NK-92 (cell line): ENCODE results near the gene SART3.
"Not testable (repeated sequence)": the region's sequence is repeated elsewhere in the genome, so short reads cannot be mapped to it uniquely, and the experiment has no call there.

Source experiments
- DNase-seq: peaks from one replicate; lab custom pipeline; 2025; ENCODE audit not compliant: unreplicated experiment; lab: John Stamatoyannopoulos, UW

SART3 gene

DNA sequence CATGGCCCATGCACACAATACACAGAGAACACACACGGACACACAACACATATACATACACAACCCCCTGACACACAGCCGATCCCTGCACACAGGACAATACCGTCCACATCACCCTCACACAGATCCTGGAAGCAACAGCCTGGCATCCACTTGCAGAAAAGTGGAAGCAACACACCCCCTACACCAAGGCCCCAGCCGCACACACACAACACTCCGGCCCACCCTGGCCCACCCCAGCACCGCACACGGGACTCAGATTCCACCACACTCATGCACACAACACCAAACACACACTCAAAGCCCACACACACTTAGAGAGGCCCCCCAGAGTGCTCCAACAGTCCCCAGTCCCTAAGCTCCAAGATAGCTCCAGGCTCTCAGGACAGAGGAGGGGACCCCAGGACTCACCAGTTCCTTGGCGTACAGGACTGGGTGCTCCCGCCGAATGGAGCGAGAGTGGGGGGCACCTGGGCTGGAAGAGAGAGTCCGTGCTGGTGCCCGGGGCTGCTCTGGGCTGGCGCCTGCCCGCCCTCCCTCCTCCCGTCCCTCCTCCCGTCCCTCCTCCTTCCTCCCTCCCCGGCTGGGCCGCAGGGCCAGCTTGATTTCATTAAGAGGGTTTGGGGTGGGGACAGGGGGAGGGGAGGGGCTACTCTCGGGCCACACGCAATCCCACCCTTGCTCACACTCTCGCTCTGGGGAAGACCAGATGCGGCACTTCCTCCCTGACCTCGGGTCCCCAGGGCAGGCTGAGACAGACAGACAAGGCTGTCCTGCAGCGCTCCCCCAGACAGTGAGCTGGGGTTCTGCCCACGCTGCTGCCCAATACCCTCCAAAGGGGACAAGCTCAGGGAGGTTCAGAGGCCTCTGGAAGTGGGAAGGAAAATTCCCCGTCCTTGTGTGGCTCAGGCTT lies 36.8 kb upstream of the SART3 start, which contains the start of gene TMEM119:
TMEM119 (minus strand) TSS at position 526 of the 913 bp plus-strand sequence. CDS start 5,701 bp downstream, outside the sequence.
- DNase-seq = no peak

DNA sequence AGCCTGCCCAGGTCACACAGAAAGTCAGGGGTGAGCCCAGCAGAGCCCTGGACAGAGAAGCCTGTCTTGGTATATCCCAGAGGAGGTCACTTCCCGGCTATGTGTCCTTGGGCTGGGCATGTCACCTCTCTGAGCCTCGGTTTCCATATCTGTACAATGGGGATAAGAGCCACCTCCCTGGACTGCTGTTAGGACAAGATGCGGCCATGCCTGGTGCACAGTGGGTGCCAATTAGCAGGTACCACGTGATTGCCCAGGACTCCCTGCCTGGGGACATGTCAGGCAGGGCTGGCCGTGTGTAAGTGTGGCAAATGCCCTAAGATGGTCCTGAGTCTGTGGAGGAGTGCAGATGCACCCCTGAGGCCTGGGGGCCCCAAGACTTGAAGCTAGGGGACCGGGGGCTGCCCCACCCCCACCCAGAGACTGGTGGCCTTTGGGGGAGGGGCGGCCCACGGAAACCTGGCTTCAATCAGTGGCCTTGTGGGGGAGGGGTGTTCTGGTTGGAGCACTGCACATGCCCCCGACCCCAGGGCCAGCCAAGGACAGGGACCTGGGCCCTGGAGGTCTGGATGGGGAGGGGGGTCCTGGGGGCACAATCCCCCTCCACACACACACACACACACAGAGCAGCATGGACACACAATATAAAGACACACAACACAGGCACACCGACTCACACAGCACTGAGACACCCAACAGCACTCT lies 36.0 kb upstream of the SART3 start:
- DNase-seq = no peak

DNA sequence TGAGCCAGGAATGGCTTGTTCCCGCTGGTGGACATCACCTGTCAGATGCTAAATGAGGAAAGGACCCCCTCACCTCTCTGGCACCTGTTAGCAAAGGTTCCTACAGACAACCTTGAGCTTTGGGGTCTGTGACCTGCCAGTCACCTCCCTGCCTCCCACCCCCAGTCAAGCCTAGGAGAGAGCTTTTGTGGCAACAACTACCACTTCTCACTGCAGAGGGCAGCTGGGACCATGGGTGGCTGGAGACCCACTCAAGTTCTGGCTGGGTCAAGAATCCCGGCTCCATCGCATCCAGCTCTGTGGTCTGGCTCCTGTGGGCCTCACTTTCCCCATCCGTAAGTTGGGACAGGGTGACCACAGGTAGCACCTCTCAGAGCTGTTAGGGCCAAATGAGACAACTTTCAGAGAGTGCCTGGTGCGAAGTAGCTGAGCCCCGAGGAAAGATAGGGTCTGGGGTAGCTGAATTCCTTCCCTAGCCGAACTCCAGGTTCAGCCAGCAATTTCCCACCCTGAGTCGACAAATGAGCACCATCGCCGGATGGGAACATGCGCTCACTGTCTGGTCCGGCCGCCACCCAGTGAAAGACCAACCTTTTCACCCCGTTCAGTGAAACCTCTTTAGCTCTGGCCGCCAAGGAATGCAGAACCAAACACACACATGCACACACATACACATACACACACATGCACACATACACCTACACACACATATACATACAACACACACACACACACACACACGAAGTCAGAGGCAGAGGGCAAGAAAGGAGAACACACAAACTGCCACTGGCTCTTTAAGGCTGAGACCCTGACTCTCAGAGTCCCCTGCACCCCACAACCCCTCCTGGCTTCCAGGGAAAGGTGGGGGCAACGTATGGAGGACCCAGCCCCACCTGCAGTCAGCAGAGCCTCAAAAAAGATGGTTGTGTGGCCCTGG lies 35.0 kb upstream of the SART3 start:
- DNase-seq = no peak

DNA sequence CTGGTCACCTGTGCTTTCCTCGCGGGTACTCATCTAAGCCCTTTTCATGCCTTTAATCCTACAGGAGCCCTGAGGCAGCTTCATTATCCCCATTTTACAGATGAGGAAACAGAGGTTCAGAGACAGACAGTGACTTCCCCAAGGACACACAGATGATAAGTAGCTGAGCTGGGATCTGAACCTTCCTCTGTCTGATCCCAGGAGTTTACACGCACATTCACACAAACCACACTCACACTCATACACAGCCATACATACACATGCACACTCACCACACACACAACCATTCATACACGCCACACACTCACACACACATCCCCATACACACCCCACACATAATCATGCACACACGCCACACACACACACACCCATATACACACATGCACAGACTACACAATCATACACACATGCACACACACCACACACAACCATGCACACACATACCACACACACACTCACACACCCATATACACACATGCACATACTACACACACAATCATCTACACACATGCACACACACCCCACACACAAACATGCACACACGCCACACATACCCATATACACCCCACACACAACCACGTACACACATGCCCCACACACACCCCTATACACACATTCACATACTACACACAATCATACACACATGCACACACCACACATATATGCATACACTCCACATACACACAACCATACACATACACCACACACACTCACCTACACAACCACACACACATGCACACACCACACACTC lies 34.2 kb upstream of the SART3 start:
- DNase-seq = no peak

DNA sequence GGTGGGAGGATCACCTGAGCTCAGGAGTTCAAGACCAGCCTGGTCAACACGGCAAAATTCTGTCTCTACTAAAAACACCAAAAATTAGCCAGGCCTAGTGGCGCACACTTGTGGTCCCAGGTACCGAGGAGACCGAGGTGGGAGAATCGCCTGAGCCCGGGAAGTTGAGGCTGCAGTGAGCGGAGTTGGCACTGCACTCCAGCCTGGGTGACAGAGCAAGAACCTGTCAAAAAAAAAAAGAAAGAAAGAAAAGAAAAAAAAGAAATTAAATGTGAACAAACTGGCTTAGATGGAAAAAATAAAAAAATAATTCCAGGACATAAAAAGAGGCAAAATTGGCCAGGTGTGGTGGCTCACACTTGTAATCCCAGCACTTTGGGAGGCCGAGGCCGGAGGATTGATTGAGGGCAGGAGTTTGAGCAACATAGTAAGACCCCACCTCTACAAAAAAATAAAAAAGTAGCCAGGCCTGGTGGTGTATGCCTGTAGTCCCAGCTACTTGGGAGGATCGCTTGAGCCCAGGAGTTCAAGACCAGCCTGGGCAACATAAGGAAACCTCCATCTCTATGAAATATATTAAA lies 33.4 kb upstream of the SART3 start:
- DNase-seq = no peak

DNA sequence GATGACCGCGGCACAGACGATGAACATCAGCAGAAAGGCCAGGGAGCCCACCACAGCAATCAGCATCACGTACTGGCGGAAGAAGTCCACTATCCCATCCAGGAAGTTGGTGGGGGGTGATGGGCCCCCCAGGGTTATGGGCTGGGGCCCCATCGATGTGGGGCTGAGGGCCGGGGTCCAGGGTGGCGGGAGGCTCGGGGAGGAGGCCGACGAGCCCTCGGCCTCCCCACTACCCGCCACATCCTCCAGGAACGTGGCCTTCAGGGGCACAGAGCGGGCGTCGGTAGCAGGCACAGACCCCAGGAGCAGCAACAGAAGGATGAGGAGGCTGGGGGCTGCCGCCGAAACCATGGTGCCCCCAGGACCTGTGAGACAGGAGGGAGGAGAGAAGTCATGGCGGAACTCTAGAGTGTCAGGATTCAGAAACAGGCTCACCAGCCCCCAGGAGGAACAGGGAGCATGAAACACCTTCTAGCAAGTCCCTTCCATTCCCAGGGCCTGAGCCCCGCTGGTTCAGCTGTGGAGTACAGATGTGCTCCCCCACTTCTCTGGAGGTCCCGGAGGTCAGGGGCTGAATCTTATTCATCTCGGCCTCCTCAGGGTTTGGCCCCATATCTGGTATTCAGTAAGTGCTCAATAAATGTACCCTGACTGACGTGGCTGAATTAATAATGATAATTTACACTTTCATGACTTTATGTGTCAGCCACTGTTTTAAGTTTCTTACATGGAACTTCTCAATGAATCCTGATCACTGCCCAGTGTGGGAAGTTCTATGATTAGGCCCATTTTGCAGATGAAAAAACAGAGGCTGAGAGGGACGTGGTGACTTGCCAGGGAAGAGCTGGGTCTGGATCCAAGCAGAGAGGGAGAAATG lies 31.3 kb upstream of the SART3 start:
- no peak for DNase-seq

DNA sequence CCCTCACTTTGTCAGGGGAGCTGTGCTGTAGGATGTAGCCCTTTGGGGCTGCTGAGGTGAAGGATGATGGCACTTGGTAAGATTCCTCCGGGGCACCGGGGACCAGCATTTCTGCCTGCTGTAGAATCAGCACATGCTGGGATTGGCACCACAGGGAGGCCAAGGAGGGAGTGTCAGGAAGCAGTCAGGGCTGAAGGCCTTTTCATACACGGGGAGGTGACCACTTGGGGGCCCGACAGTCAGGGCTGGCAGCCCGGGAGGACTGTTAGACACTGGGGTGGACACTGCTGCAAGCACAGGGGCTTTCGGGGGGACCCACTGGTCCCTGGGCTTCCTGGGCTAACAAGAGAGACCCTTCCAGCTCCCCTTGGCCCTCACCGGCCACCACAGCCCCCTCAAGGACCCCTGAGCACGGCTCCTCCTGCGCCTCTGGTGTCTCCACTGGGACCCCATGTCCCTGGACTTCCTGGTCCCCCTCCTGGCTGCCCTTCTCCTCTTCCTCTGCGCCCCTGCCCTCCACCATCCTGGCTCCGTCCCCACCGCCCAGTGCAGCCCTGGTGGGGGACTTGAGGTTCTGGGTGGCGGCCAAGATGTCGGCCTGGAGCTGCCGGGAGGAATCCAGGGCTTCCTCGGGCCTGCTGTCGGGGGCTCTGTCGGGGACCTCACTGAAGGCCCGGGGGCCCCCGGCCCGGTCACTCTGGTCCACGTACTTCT lies 30.5 kb upstream of the SART3 start:
- no peak for DNase-seq

DNA sequence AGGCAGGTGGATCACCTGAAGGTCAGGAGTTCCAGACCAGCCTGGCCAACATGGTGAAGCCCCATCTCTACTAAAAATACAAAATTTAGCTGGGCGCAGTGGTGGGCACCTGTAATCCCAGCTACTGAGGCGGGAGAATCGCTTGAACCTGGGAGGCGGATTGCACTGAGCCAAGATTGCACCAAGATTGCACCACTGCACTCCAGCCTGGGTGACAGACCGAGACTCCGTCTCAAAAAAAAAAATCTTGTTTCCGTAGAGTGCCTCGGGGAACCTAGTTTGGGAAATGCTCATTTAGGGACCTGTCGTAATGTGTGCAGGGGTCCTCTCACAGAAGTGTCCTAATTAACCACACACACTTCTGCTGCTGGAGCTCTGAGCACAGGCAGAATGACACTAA lies 29.5 kb upstream of the SART3 start:
- DNase-seq = not testable (repeated sequence)

DNA sequence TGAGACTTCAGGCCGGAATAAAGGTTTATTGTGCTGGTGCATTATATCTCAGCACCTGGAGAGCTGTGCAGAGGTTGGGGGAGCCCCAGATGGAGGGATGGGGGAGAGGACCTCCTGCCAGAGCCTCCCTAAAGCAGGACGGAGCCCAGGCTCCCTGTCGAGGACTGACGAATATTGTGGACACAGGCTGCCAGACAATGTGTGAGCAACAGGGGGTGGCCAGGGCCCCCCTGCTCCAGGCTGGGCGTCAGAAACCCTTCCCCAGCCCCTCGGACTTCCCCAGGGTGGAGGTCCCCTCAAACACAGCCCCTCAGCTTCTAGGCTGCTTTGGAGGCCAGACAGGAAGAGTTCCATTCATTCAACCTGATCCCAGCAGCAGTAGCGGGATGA lies 28.9 kb upstream of the SART3 start:
- no peak for DNase-seq

DNA sequence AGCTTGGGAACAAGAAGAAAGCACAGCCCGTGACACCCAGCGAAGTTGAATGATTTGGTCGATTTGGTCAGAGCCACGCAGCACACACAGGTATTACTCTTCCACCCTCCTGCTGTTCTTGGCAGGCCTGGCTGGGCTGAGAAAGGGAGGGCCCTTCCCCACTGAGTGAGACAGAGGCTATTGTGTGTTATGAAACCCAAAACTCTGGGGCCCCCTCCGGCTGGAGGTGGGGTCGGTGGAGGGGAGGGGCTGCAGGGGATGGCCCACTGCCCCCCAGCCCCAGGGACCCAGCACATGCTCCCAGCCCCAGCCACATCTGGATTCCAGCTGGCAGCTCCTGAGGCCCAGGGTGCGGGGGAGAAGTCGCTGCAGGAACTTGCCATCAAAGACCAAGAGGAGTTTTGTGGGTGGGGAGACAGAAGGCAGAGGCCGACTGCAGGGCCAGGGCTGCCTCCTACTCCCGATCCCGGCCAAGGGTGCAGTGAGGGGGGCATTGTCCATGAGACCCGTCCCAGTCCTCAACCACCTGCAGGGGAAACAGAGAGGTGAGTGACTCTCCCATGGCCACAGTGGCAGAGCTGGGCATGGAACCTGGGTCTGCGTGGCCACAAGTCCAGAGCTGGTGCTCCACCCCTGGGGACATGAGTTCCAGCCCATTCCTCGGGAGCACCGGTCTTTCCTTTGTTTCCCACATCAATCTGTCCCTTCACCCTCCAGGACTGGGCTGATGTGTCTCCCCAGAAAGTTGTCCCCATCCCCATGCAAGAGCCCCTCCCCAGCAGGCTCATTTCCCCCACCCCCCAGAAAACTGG lies 28.3 kb upstream of the SART3 start:
- no peak for DNase-seq

DNA sequence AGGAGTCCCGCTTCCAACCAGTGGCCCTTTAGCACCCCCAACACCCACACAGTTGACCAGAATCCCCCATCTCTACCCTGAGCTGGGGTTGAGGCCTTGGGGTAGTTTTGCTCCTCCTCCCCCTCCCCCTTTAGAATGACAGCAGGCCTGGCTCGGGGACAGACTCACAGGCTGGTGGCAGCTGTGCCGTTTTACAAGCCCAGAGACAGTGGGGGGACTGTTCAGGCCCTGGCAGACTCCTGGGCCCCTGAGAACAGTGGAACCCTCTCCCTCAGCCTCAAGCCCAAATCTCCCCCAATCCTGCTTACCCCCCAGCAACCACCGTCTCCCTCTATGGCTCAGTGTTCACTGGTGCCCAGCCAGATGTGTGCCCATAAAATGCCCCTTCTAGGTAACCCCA lies 26.9 kb upstream of the SART3 start:
- no peak for DNase-seq

DNA sequence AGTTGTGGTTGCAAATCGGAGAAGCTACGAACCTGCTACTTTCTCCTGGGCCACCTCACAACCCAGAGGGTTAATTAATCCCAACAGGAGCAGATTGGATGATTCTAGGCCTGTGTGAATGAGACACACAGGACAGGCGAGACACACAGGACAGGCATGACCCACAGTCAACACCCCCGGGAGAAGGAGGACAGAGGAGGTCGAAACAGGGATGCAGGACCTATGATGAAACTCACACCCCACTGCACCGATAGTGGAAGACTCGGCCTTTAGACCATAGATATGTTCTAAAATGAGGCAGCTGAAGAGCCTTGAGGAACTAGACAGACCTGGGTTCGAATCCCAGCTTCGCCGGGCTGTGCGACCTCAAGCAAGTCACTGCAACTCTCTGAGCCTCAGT lies 25.3 kb upstream of the SART3 start:
- DNase-seq = no peak

DNA sequence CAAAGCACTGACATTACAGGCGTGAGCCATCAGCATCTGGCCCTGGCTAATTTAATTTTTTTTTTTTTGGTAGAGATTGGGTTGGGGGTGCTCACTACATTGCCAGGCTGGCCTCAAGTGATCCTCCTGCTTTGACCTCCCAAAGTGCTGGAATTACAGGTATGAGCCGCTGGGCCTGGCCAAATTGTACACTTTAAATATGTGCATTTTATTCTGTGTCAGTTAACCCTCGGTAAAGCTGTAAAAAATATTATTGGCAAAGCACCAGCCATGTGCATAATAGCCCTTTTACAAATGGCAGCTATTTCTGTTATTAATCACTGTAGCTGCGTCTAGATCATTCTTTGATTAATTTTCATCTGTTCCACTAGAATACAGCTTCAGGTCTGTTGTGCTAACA lies 24.9 kb upstream of the SART3 start:
- no peak for DNase-seq

DNA sequence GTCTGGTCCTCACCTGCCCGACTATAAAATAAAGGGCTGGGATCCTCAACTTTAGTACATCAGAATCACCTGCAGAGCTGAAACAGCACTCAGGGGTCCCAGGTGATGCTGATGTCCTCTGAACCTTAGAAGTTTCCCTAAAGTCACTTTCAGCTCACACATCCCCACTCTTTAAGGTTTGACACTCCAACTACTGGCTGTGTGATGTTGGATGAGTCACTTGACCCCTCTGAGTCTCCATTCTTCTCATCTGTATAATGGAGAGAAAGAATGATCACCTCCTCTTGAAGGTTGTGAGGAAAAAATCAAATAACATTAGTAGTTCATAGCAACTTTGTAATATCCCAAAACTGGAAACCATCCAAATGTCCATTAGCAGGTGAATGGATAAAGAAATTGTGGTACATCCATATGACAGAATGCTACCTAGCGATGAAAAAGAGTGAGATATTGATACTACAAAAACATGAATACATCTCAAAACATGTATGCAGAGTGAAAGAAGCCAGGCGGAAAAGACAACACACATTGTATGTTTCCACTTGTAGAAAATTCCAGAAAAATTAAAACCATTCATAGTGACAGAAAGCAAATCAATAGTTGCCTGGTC lies 23.6 kb upstream of the SART3 start:
- no peak for DNase-seq

DNA sequence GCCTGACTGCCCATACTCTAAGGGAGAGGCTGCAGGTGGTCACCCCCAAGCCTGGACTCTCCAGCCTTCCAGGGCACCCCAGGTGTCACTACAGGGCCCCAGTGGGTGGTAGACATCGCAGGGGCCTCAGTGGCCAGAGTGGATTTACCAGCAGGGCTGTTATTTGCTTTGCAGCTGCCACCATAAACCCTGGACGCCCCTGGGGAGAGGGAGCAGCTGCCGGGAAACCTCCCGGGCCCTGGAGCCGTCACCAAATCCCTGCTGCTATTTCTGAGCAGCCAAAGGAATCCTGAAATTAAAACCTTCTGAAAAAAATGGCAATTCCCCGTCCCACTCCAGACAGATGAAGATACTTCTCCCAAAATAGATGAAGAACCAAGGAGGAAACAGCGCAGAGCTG lies 23.0 kb upstream of the SART3 start:
- DNase-seq = no peak

DNA sequence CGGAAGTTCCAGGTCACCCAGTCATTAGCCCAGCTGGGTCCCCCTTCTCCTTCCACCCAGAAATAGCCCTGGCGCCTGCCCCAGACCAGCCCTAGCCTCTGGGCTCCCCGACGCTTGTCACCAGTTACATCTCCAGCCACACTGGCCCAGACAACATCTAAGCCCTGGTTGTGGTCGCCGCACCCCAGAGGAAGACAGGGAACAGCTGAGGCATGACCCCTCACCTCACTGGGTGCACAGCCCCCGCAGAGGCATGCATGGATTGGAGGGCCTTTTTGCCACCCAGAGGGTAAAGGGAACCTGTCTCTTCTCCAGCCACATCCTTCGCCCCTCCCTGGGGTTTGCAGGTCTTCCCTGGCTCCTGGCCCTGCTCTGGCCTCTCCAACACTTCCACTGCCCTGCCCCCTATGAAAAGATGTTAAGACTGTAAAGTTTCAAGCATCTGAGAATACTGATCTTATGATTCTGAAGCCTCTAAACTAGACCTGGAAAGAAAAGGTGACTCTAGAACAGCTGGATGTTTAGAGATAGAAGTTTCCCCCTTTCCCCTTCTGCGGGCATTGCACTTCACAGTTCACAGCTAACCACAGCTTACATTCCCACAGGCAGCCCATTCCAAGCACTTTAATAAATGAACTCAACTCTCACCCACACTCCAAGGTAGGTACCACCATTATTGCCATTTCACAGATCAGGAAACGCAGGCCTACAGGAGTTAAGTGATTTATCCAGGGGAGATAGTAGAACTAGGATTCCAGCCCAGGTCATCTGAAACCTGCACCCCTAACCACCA lies 22.2 kb upstream of the SART3 start:
- DNase-seq = no peak

DNA sequence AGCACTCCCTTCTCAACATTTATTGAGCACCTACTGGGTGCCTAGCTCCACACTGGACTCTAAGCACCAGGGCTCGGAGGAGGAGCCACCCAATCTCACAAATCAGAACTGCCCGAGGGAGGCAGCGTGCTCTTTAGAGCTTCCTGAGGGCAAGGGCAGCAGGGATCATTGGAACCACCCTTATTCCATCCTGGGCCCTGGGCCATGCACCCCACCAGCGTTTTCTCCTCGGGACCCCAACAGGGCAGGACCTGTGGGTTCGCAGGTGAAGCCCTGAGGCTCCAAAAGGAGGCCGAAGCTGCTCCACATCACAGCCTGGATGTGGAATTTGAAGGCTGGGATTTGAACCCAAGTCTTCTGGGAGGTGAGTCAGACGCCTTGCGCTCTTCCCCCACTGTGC lies 21.5 kb upstream of the SART3 start:
- DNase-seq = no peak
